Superior temporal gyrus (tissue), 1 donor: Measurements from ENCODE around the gene DCST2.

ENCODE experiments used
- DNase-seq: peaks from one replicate; pipeline ENCODE4 v3.0.0-alpha.2; 2016; ENCODE audit errors: extremely low spot score

Gene DCST2

GRCh38 chr1:155069551-155070157 lies 36.1 kb upstream of the DCST2 start:
- DNase-seq = no peak

- DNase-seq = no peak
These were observed 35.0 kb upstream of the DCST2 start for GRCh38 chr1:155068599-155068998.

GRCh38 chr1:155066777-155067176 lies 33.2 kb upstream of the DCST2 start:
- DNase-seq = no peak

- no peak for DNase-seq
These were observed 31.4 kb upstream of the DCST2 start for GRCh38 chr1:155064832-155065429.

- no peak for DNase-seq
These were observed 30.7 kb upstream of the DCST2 start for GRCh38 chr1:155064111-155064831.

GRCh38 chr1:155063550-155064110 lies 30.0 kb upstream of the DCST2 start, which contains the start of gene EFNA4:
Gene EFNA4, plus strand, starts transcription at chr1:155063740. Its CDS starts 84 bp downstream, at chr1:155063824.
- DNase-seq = peak; percentile 43

- no peak for DNase-seq
These were observed 29.3 kb upstream of the DCST2 start for GRCh38 chr1:155062702-155063411.

- DNase-seq = no peak
These were observed 28.6 kb upstream of the DCST2 start for GRCh38 chr1:155062151-155062686.

- DNase-seq = peak; percentile 86
These were observed 28.0 kb upstream of the DCST2 start for GRCh38 chr1:155061381-155062150.

GRCh38 chr1:155060736-155061135 lies 27.2 kb upstream of the DCST2 start:
- DNase-seq = no peak

GRCh38 chr1:155057788-155058211 lies 24.2 kb upstream of the DCST2 start:
- no peak for DNase-seq

GRCh38 chr1:155057104-155057503 lies 23.5 kb upstream of the DCST2 start:
- no peak for DNase-seq

GRCh38 chr1:155053531-155054105 lies 20.0 kb upstream of the DCST2 start:
- no peak for DNase-seq

GRCh38 chr1:155052439-155053395 lies 19.1 kb upstream of the DCST2 start:
- no peak for DNase-seq

GRCh38 chr1:155051777-155052398 lies 18.3 kb upstream of the DCST2 start:
- peak; percentile 37 for DNase-seq

- DNase-seq = no peak
These were observed 17.8 kb upstream of the DCST2 start for GRCh38 chr1:155051342-155051776.

GRCh38 chr1:155050560-155051341 lies 17.2 kb upstream of the DCST2 start, which contains the start of gene ADAM15:
Gene ADAM15, plus strand, starts transcription at chr1:155051316. Its CDS starts 71 bp downstream, at chr1:155051387.
- peak; percentile 78 for DNase-seq
